Upper lobe of left lung (tissue), 6 donors: ENCODE measurements around the gene AP3S2. TPM values are rescaled to one million over a fixed set of nuclear protein-coding genes. Genes with fewer than 3 reads are reported as not detected.
"Not testable (repeated sequence)": the region's sequence is repeated elsewhere in the genome, so short reads cannot be mapped to it uniquely, and the experiment has no call there.

Experiments
- ATAC-seq, 2 donors: fragments of 200-7000 bp; cut with Tn5 transposase; one replicate each; pipeline ENCODE4 v1.9.1; 2022; ENCODE audit warnings: mild to moderate bottlenecking in 2 of 2, moderate library complexity in 2 of 2; ENCODE audit not compliant: low FRiP score in 2 of 2
- DNase-seq, 2 donors: peaks; one replicate each; pipeline ENCODE4 v3.0.0-alpha.2; 2019 to 2020
- H3K27ac ChIP-seq, 4 donors: fragments of 200-600 bp; sonication (generic); one replicate each; pipeline ENCODE4 v1.5.1; 2016 to 2019
- H3K27me3 ChIP-seq, 4 donors: fragments of 200-600 bp; sonication (generic); one replicate each; pipeline ENCODE4 v1.5.1; 2017 to 2019
- H3K36me3 ChIP-seq, 4 donors: fragments of 200-600 bp; sonication (generic); one replicate each; pipeline ENCODE4 v1.5.1; 2016 to 2019
- H3K4me1 ChIP-seq, 4 donors: fragments of 200-600 bp; sonication (generic); one replicate each; pipeline ENCODE4 v1.5.1; 2018 to 2019
- H3K4me3 ChIP-seq, 4 donors: fragments of 200-600 bp; sonication (generic); one replicate each; pipeline ENCODE4 v1.5.1; 2017 to 2019; ENCODE audit warnings: mild to moderate bottlenecking in 2 of 4, moderate library complexity in 1 of 4
- H3K9me3 ChIP-seq, 4 donors: fragments of 200-600 bp; sonication (generic); one replicate each; pipeline ENCODE4 v1.5.1; 2018 to 2019
- EP300 ChIP-seq, 4 donors: sonication (generic); formaldehyde crosslinking; IDR thresholded peaks; one replicate each; pipeline ENCODE4 v1.5.1; 2017; ENCODE audit warnings: antibody characterized with exemption in 4 of 4, control low read depth in 2 of 4
- POLR2A ChIP-seq, 4 donors: fragments of 450-650 bp; IDR thresholded peaks; one replicate each; pipeline ENCODE4 v1.5.1; 2016 to 2017; ENCODE audit warnings: antibody characterized with exemption in 4 of 4, mild to moderate bottlenecking in 2 of 4
- POLR2AphosphoS5 ChIP-seq, 2 donors: sonication (generic); formaldehyde crosslinking; IDR thresholded peaks; one replicate each; pipeline ENCODE4 v1.5.1; 2017; ENCODE audit warnings: antibody characterized with exemption in 2 of 2
- WGBS, 2 donors: methylation state at CpG; one replicate each; pipeline ENCODE4 v1.1.5; 2017 to 2018; 5-methylcytosine and 5-hydroxymethylcytosine counted together
- total RNA-seq, 6 donors: library from RNA; depleted of rRNA in 4 of 6; stranded (reverse); fragments of >200 nt in 4 of 6; gene quantifications; one replicate each; pipeline versions ENCODE4 v1.1.0 to v1.2.1, GENCODE V29; 2016 to 2021
- TF ChIP-seq, protein P1 (sequence below), 6 experiments: fragments of 450-650 bp in 4 of 6; fragments of 200-600 bp in 2 of 6; sonication (generic) in 2 of 6; IDR thresholded peaks; one replicate each; pipeline ENCODE4 v1.5.1; 2016 to 2019; ENCODE audit warnings: antibody characterized with exemption in 6 of 6
- donor health status: DM: no; HTN: no; CAD: no; lungs with moderate emphysema.
- donor health status: DM: no; HTN: yes; CAD: no; lungs with severe emphysema.

The AP3S2 gene
- total RNA-seq, 6 donors from 2014 or later = 19.6 to 46.1 (median 28.9) TPM

DNA sequence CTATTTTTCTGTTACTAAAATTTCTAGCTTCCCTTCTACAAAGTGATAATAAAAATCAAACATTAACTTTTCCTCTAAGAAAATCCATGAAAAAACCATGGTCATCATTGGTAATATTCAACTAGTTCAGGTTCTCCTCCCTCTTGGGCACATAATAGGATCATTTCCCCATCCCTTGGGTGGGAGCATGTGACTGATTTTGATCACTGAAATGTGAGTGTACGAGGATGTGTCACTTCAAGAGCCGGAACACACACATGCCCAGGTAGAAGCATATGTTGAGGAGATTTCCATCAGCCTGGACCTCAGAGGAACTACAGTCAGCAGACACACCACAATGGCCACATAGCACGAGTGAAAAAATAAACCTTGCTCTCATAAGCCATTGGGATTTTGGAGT, 36.1 kb downstream of the AP3S2 start:
- H3K27me3 ChIP-seq = no peaks in the 10 kb centered on the region
- H3K4me1 ChIP-seq = no peaks in the 10 kb centered on the region
- no peaks in the 10 kb centered on the region for H3K9me3 ChIP-seq
- DNase-seq (no peak), ATAC-seq (no peak)
- no peak overlapping the region for H3K4me3 ChIP-seq
- no peak for TF ChIP-seq POLR2AphosphoS5 (IDR thresholded peaks at IDR 0.05)
- TF ChIP-seq POLR2A (IDR thresholded peaks at IDR 0.05) = no peak
- H3K36me3 ChIP-seq = peaks cover 0 to 44% (median 14%) of the 10 kb centered on the region in 4 donors
- WGBS, 2 donors = 74 to 86% methylated on average over 3 of the region's 3 CpGs
- H3K27ac ChIP-seq = no peak overlapping the region

DNA sequence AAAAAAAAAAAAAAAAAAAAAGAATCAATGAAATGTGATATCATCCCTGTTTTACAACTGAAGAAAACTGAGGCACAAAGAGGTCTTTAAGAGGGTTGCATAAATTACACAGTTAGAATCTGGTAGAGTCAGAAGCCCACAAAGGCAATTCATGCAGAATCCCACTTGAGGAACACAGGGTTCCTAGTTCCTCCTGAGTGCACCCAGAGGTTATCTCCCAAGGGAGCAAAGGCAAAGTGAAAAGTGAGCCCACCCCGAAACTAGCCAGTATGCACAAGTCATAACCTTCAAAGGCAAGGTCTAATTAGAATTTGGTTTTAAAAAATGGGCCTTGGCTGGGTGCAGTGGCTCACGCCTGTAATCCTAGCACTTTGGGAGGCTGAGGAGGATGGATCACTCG, 37.8 kb downstream of the AP3S2 start:
- H3K27me3 ChIP-seq = no peaks in the 10 kb centered on the region
- no peak for TF ChIP-seq POLR2A (IDR thresholded peaks at IDR 0.05)
- H3K4me1 ChIP-seq = no peaks in the 10 kb centered on the region
- WGBS, 2 donors = 93 to 96% methylated on average over 3 of the region's 3 CpGs
- DNase-seq (no peak), ATAC-seq (no peak)
- H3K9me3 ChIP-seq = no peaks in the 10 kb centered on the region
- no peak overlapping the region for H3K4me3 ChIP-seq
- H3K36me3 ChIP-seq = peaks cover 0 to 44% (median 10%) of the 10 kb centered on the region in 4 donors
- no peak overlapping the region for H3K27ac ChIP-seq

DNA sequence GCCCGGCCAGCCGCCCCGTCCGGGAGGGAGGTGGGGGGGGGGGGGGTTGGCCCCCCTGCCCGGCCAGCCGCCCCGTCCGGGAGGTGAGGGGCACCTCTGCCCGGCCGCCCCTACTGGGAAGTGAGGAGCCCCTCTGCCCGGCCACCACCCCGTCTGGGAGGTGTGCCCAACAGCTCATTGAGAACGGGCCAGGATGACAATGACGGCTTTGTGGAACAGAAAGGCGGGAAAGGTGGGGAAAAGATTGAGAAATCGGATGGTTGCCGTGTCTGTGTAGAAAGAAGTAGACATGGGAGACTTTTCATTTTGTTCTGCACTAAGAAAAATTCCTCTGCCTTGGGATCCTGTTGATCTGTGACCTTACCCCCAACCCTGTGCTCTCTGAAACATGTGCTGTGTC, 38.9 kb downstream of the AP3S2 start:
- not testable (repeated sequence) for H3K27ac ChIP-seq, DNase-seq, H3K4me1 ChIP-seq, H3K4me3 ChIP-seq, ATAC-seq, H3K9me3 ChIP-seq, H3K27me3 ChIP-seq
- peaks cover 0 to 36% (median 1%) of the 10 kb centered on the region in 4 donors for H3K36me3 ChIP-seq
- WGBS, 2 donors = 91 to 93% methylated on average over 7 to 11 of the region's 17 CpGs

DNA sequence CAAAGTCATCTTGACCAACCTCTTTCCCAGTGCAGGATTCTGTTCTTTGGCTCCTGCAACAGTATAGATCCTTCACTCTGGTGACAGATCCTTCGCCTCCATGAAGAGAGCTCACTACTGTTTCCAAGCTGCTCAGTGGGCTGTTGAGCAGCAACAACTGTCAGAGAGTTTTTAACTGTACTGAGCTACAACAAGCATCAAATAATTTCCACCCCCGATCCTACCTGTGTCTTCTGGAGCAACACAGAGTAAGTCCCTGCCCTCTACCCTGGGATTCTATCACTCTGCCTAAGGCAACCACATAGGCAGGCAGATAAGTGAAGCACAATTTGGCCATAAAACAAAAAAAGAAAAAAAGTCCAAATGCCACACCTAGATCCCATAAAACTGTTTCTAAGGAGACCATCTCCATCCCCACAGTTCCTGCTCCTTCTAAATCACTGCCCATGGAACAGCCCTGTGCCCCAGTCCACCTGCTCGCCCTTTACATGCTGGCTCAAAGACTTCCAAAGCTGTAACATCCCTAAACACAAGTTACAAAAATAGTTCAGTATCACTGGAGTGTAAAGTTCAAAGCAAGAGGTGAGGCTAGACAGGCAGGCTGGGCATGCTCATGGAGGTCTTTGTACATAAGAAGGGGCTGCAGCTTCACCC, 41.3 kb downstream of the AP3S2 start:
- H3K27me3 ChIP-seq = no peaks in the 10 kb centered on the region
- no peak overlapping the region for H3K4me3 ChIP-seq
- TF ChIP-seq, protein P1, sequence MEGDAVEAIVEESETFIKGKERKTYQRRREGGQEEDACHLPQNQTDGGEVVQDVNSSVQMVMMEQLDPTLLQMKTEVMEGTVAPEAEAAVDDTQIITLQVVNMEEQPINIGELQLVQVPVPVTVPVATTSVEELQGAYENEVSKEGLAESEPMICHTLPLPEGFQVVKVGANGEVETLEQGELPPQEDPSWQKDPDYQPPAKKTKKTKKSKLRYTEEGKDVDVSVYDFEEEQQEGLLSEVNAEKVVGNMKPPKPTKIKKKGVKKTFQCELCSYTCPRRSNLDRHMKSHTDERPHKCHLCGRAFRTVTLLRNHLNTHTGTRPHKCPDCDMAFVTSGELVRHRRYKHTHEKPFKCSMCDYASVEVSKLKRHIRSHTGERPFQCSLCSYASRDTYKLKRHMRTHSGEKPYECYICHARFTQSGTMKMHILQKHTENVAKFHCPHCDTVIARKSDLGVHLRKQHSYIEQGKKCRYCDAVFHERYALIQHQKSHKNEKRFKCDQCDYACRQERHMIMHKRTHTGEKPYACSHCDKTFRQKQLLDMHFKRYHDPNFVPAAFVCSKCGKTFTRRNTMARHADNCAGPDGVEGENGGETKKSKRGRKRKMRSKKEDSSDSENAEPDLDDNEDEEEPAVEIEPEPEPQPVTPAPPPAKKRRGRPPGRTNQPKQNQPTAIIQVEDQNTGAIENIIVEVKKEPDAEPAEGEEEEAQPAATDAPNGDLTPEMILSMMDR (IDR thresholded peaks at IDR 0.05) = no peak
- TF ChIP-seq POLR2A (IDR thresholded peaks at IDR 0.05) = no peak
- no peak for TF ChIP-seq EP300 (IDR thresholded peaks at IDR 0.05)
- no peak for TF ChIP-seq POLR2AphosphoS5 (IDR thresholded peaks at IDR 0.05)
- H3K9me3 ChIP-seq = no peaks in the 10 kb centered on the region
- 100% methylated on average over 3 of the region's 3 CpGs for WGBS, 2 donors
- DNase-seq (no peak), ATAC-seq (no peak)
- no peak overlapping the region for H3K27ac ChIP-seq
- peaks cover 0 to 36% (median 0%) of the 10 kb centered on the region in 4 donors for H3K36me3 ChIP-seq
- H3K4me1 ChIP-seq = peaks cover 0 to 5% (median 1%) of the 10 kb centered on the region in 4 donors

DNA sequence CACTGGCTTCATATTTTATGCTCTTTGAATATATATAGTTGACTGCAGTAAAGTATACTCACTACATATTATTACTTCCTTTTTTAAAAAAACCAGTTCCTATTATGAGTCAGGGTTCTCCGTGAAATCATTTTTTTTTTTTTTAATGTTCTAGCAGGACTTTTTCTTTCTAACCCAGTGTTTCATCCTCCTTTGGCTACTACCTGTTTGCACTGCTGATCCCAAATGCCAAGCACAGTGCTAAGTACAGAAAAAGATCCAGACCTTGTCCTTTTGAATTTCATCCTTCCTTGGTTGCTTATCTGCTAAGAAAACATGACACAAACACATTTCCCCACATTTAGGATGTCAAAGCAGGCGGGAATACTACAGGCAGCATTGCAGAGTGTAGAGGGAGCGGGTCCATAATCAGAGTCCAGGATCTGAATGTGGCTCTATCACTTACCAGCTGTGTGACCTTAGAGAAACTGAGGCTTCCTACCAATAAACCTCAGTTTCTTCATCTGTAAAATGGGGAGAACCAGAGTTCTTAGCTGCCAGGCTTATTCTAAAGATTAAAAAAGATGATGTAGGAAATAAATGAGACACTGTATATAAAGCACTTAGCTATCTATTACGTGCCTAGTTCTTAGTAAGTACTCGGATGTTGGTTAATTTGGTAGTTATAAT, 42.0 kb downstream of the AP3S2 start:
- Histone ChIP-seq H3K4me3 (no peak overlapping the region), H3K27ac (peak overlapping the region in 2 of 4 donors; percentile 17 to 31), H3K4me1 (peaks cover 0 to 7% (median 3%) of the 10 kb centered on the region in 4 donors), H3K9me3 (no peaks in the 10 kb centered on the region), H3K27me3 (no peaks in the 10 kb centered on the region), H3K36me3 (peaks cover 0 to 36% (median 0%) of the 10 kb centered on the region in 4 donors)
- no peak for DNase-seq
- TF ChIP-seq EP300 (IDR thresholded peaks at IDR 0.05) (no peak), POLR2AphosphoS5 (IDR thresholded peaks at IDR 0.05) (no peak), POLR2A (IDR thresholded peaks at IDR 0.05) (no peak)
- TF ChIP-seq, protein P1 (IDR thresholded peaks at IDR 0.05) = no peak
- 84 to 88% methylated on average over 5 of the region's 5 CpGs for WGBS, 2 donors
- peak in 1 of 2 donors; percentile 66 for ATAC-seq

DNA sequence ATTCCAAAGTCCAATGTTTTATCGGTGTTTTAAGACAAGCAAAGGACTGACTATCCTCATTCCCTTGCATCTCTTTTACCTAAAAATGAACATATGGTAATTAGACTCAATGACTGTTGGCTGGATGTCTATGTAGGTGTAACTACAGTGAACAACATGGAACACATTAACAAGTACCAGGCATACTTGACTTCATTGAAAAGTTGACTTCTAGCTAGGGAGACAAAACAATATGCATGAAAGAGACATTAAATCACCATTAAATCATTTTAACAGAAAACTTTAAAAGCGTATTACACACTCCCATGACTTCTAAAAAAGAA, 44.9 kb downstream of the AP3S2 start:
- Histone ChIP-seq H3K4me1 (peaks cover 3 to 19% (median 12%) of the 10 kb centered on the region in 4 donors), H3K27ac (peak overlapping the region in 3 of 4 donors; percentile 26 to 64 (median 40)), H3K4me3 (no peak overlapping the region), H3K9me3 (no peaks in the 10 kb centered on the region), H3K36me3 (peaks cover 0 to 40% (median 0%) of the 10 kb centered on the region in 4 donors), H3K27me3 (no peaks in the 10 kb centered on the region)
- TF ChIP-seq, protein P1 (IDR thresholded peaks at IDR 0.05) = no peak
- no peak for TF ChIP-seq EP300 (IDR thresholded peaks at IDR 0.05)
- TF ChIP-seq POLR2A (IDR thresholded peaks at IDR 0.05) = no peak
- TF ChIP-seq POLR2AphosphoS5 (IDR thresholded peaks at IDR 0.05) = no peak
- 80 to 95% methylated on average over 2 of the region's 2 CpGs for WGBS, 2 donors
- ATAC-seq (no peak), DNase-seq (no peak)
